HG02840 (cell line): ENCODE results near the gene ETV1.

Experiments
- ATAC-seq: cut with Tn5 transposase; IDR thresholded peaks from one replicate; pipeline ENCODE4 v1.9.1; 2021; ENCODE audit warnings: mild to moderate bottlenecking, moderate library complexity, moderate number of reproducible peaks; ENCODE audit not compliant: unreplicated experiment, low FRiP score

ETV1 gene

GRCh38 chr7:13989126-13989948 is at the start of gene ETV1:
ETV1 (minus strand) TSS chr7:13989666; CDS start chr7:13989052, 614 bp downstream.
- no peak for ATAC-seq

GRCh38 chr7:14024406-14024805 is 34.9 kb upstream of the ETV1 start:
- ATAC-seq: no peak

- no peak for ATAC-seq
Observed at GRCh38 chr7:14023838-14024237, 34.4 kb upstream of the ETV1 start.

- ATAC-seq: no peak
Observed at GRCh38 chr7:14023342-14023741, 33.9 kb upstream of the ETV1 start.

DNA sequence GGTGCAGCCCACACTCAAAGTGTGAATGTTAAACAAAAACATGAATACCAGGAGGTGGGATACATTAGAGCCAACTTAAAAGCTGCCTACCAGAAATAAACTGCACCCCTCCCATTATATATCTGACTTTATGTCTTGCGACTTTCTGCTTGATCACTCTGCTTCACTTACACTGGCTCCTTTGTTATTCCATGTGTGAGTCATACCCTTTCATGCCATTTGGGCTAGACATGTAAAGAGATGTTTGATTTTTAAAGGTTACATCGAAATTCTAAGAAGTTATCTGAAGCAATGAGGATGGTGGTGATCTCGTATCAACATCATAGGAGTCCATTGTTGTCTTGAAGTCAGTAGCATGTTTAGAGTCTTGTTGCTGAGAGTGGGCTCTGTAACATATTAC is 31.6 kb upstream of the ETV1 start:
- ATAC-seq: no peak

GRCh38 chr7:14020339-14020900 is 31.0 kb upstream of the ETV1 start:
- ATAC-seq: no peak

- no peak for ATAC-seq
Observed at GRCh38 chr7:14018751-14019150, 29.3 kb upstream of the ETV1 start.

DNA sequence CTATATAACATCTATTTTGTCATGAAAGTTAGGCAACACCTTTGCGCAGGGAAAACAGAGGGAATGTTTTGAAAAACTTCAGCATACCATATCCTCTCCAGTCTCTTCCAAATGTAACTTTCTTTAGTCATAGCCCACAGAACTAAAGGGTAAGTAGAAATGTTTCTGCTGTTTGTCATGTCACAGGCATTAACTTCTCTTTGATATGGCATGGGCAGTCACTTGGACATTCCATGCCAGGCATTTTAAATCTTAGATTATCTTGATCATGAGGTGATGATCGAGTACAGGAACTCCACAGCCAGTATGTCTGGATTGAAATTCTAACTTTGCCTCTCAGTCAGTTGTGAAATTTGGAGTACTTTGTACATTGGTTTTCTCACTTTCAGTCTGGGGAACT is 27.5 kb upstream of the ETV1 start:
- ATAC-seq: no peak

- no peak for ATAC-seq
Observed at GRCh38 chr7:14013898-14014297, 24.4 kb upstream of the ETV1 start.

GRCh38 chr7:14009453-14010418 is 20.3 kb upstream of the ETV1 start:
- ATAC-seq: no peak

DNA sequence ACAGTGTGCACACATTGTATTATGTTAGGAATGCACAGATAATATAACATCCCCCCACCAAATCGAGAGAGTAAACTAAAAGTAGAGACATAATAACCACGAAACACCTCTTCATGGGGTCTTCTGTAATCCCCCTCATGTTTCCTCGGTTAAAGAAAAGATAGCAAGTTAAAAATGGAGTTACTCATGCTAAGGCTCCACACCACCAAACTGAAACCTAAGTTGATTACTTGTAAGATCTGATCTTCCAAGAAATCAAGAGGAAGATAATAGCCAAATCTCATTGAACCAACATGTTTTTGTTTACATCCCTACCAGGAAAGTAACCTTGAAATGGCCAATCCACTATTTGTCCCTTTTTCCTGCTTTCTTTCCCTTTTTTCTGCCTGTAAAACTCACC is 11.7 kb upstream of the ETV1 start:
- no peak for ATAC-seq

GRCh38 chr7:14000247-14000646 is 10.8 kb upstream of the ETV1 start:
- no peak for ATAC-seq

- no peak for ATAC-seq
Observed at GRCh38 chr7:13998866-13999265, 9.4 kb upstream of the ETV1 start.

DNA sequence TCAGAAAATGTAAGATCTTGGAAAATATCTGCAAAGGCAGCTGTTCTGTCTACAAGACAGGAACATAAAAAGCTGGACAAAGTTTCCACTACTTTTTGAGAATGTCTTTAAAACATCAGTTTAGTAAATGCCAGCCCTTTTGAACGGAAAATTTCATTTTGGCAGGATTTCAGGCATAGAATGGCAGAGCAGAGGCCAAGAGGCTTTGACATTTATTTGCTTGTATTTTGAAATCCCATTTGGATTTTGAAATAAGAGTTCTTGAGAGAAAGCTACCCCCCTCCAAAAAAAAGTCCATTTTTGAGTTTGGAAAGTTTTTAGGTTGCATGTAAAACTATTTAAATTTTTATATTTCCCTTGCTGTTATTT is 3.1 kb upstream of the ETV1 start:
- ATAC-seq: no peak

- no peak for ATAC-seq
Observed at GRCh38 chr7:13991791-13992595, 2.5 kb upstream of the ETV1 start.

DNA sequence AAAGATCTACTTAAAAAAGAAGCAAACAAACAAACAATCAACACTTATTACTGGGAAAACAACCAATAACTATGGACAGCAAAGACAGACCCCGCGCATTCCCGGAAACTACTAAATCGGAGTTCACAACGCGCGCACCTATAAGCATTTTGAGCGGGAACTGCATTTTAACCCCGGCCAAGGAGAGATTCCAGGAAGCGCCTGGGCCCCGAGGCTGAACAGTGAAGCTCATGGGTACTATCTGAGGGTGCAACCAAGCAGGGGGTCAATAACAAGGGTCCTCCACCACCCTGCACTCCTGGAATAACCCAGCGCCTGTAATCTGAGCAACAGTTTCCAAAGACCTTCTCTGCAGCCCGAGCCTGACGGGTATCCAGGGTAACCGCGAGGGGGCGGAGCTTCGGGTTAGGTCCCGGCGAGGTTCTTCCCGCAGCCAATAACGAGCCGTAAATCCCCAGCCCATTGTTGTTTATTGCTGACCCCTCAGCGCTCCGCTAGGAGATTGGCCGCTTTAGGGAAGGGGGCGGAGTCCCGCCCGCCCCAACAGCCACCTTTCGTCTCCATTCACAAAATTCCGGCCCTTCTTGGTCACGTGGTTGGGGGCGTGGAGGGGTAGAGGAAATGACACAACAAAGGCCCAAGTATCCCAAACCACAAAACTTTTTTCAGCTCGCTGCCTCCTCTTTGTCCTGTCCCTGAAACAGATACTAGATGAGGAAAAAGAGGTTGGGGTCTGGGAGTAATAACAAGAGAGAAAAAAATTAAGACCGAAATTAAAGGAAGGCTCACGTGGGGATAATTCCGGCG is 1.7 kb upstream of the ETV1 start:
- ATAC-seq: peak; percentile 42

GRCh38 chr7:13990319-13990983 is 985 bp upstream of the ETV1 start:
- ATAC-seq: peak; percentile 63

- ATAC-seq: no peak
Observed at GRCh38 chr7:13989949-13990305, 461 bp upstream of the ETV1 start.

DNA sequence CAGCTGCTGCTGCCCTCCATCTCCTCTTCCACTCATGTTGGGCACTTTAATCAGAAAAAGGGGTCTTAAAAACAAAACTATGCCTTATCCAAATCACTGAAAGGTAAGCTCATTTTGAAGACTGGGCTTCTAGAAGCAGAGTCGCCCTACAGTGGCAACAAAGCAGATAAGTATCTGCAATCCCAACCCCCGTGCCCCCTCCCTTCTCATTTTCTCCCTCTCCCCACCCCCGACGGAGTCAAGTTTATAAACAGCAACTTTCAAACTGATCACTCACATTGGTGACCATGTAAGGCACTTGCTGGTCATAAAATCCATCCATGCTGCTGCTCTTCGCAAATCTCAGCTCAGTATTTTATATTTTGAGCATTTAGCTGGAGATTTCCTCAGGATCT is 738 bp downstream of the ETV1 start:
- no peak for ATAC-seq
